Stimulated activated CD8-positive, alpha-beta memory T cell treated with anti-CD3 and anti-CD28 coated beads, Interleukin-15, amount 100 ng/mL, for 48 hours (primary cell): ENCODE measurements around the gene MYO15B.

Experiments used
- DNase-seq, 2 donors: peaks; one replicate each; pipeline ENCODE4 v3.0.0-alpha.2; 2020; ENCODE audit warnings: low read depth in 2 of 2

Gene MYO15B

GRCh38 chr17:75639327-75639726, 51.7 kb downstream of the MYO15B start:
- DNase-seq, result no peak

- DNase-seq, result no peak
Measured at GRCh38 chr17:75639771-75640555, 52.4 kb downstream of the MYO15B start.

GRCh38 chr17:75640556-75641119, 53.0 kb downstream of the MYO15B start:
- no peak for DNase-seq

GRCh38 chr17:75641343-75641742, 53.7 kb downstream of the MYO15B start:
- DNase-seq, result no peak

- DNase-seq, result no peak
Measured at GRCh38 chr17:75642182-75642783, 54.7 kb downstream of the MYO15B start.

GRCh38 chr17:75642784-75643642, 55.4 kb downstream of the MYO15B start:
- DNase-seq, result no peak

GRCh38 chr17:75643643-75644017, 56.0 kb downstream of the MYO15B start:
- DNase-seq, result no peak

- no peak for DNase-seq
Measured at GRCh38 chr17:75645501-75645888, 57.9 kb downstream of the MYO15B start.

- no peak for DNase-seq
Measured at GRCh38 chr17:75645889-75646637, 58.5 kb downstream of the MYO15B start.

GRCh38 chr17:75646638-75646992, 59.0 kb downstream of the MYO15B start:
- no peak for DNase-seq

- no peak for DNase-seq
Measured at GRCh38 chr17:75647061-75647460, 59.5 kb downstream of the MYO15B start.

GRCh38 chr17:75647921-75648320, 60.3 kb downstream of the MYO15B start:
- DNase-seq, result no peak

- DNase-seq, result no peak
Measured at GRCh38 chr17:75649687-75650086, 62.1 kb downstream of the MYO15B start.

GRCh38 chr17:75650874-75651273, 63.3 kb downstream of the MYO15B start:
- DNase-seq, result no peak

GRCh38 chr17:75652341-75652740, 64.7 kb downstream of the MYO15B start:
- no peak for DNase-seq

GRCh38 chr17:75652934-75653549, 65.4 kb downstream of the MYO15B start:
- no peak for DNase-seq

GRCh38 chr17:75654176-75654575, 66.6 kb downstream of the MYO15B start:
- no peak for DNase-seq

GRCh38 chr17:75658237-75658636, 70.6 kb downstream of the MYO15B start:
- no peak for DNase-seq

GRCh38 chr17:75661531-75661930, 73.9 kb downstream of the MYO15B start:
- DNase-seq, result no peak

- no peak for DNase-seq
Measured at GRCh38 chr17:75662511-75662910, 74.9 kb downstream of the MYO15B start.

GRCh38 chr17:75664099-75664549, 76.5 kb downstream of the MYO15B start:
- DNase-seq, result no peak
